NCI-H2107 treated with DMSO at 0.1 percent for 48 hours (cell line): ENCODE data around the gene ARHGEF10L.

Experiments used
- DNase-seq: peaks from one replicate; lab custom pipeline; 2025; ENCODE audit not compliant: unreplicated experiment; lab: John Stamatoyannopoulos, UW

Gene ARHGEF10L

DNA sequence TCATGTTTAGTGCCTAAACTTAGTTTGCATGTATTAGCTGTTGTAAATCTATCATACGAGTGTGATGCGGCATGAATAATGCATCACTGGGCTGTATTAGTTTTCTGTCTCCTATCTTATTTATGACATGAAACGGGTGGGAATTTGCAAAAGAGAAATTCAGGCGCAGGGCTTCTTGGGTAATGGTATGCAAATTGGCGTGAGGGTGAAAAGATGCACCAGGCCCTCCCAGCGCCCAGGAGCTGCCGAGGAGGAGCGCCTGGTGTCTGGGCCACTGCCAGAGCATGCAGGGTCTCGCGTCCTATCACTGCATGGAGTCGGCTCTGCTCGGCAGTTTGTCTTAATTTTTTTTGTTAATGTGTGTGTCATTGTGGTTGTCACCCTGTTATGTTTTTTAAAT is 132.7 kb downstream of the ARHGEF10L start:
- DNase-seq = no peak

DNA sequence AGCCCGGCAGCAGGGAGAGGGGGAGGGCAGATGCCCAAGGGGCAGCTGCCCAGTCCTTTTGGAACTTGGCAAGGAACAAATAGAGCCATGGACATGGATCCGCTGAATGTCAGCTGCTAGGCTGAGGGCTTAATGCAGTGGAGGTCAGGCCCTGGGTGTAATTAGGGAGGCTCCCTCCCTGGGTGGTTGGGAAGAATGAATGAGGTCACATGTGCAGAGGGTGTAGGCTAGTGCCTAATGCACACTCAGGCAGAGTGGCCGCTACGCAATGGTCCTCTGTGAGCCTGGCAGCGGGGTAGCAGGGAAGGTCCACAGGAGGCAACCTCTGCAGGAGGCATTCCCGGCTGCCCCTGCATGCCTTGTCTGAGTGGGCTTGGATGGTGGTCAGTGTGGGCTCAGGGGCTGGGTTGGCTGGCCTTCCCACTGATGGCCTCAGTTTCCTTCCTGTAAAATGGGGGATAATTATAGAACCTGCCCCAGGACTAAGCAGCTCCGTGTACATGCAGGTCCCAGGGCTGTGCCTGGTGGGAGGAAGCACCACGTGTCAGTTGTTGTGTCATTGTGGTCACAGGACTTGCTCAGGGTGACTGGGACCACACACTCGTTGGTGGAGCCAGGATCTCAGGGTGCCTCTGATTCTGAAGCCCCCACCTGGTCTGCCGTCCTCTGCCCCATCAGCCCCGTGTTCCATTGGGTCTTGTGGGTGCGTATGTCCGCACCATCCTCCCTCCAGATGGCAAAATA is 134.0 kb downstream of the ARHGEF10L start:
- DNase-seq = no peak

DNA sequence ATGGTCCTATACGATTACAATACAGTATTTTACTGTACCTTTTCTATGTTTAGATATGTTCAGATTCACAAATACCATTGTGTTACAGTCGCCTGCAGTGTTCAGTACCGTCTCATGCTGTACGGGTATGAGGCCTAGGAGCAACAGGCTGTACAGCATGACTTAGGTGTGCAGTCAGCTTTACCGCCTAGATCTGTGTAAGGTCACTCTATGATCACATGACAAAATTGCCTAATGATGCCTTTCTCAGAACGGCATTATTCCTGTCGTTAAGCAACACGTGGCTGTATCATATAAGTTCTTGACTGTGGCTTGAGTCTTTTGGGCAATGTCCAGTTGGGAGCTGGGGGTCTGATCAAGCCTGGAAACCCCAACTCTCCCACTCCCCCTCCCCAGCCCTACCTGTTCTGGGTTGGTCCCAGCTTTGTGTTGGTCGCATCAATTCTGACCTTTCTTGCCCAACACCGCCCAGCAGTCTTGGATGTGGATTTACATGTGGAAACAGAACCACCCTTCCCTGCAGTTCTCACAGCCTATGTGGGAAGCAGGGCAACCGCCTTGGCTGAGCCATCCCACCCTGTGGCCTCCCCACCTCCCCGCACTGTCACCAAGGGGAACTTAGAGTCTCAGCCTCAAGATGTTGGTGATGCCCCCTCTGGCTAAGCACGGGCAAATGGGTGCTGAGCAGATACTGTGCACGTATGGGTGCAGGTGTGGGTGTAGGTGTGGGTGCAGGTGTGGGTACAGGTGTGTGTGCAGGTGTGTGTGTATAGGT is 135.4 kb downstream of the ARHGEF10L start:
- no peak for DNase-seq

- DNase-seq = no peak
These were observed 136.2 kb downstream of the ARHGEF10L start for GRCh38 chr1:17675744-17676143.

- DNase-seq = no peak
These were observed 137.0 kb downstream of the ARHGEF10L start for GRCh38 chr1:17676387-17677060.

- no peak for DNase-seq
These were observed 138.5 kb downstream of the ARHGEF10L start for GRCh38 chr1:17678011-17678410.

GRCh38 chr1:17679856-17680255 is 140.4 kb downstream of the ARHGEF10L start:
- no peak for DNase-seq

GRCh38 chr1:17680308-17680707 is 140.8 kb downstream of the ARHGEF10L start:
- no peak for DNase-seq

GRCh38 chr1:17682400-17682799 is 142.9 kb downstream of the ARHGEF10L start:
- peak; percentile 24 for DNase-seq

- DNase-seq = no peak
These were observed 144.1 kb downstream of the ARHGEF10L start for GRCh38 chr1:17683598-17683997.

GRCh38 chr1:17684810-17685209 is 145.3 kb downstream of the ARHGEF10L start:
- DNase-seq = no peak

DNA sequence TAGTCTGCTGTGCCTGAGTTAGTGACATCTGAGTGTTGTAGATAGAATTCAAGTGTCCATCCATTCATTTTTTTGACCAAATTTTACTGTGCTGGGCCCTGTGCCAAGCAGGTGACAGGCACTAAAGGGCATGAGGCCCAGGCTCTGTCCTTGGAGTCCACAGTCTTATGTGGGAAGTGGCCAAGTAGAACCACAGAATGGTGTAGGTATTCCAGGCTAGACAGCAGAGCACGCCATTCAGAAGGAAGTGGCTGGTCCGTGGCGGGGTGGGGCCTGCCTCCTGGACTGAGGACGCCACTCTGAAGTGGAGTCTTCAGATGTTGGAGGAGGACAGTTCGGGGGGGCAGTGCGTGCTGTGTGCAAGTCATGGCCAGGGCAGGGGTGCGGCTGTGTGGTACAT is 146.8 kb downstream of the ARHGEF10L start:
- no peak for DNase-seq

- no peak for DNase-seq
These were observed 147.6 kb downstream of the ARHGEF10L start for GRCh38 chr1:17687145-17687544.

GRCh38 chr1:17688217-17688810 is 148.8 kb downstream of the ARHGEF10L start:
- DNase-seq = no peak

DNA sequence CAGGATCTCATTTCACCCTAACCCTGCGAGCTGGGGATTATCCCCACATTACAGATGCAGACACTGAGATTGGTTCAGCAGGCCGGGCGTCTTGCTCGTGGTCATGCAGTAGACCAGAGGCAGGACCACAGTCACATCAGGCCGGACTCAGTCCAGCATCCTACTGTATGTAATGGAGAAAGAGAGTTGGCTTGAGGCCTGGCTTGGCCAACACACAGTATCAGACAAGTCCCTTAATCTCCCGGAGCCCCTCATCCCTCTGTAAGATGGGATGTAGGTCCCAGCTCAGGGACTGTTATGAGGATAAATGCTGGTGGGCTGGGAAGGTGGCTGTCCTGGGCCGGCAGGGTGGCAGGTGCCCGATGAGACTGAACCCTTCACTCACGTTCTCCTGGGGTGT is 149.5 kb downstream of the ARHGEF10L start:
- DNase-seq = no peak

GRCh38 chr1:17690906-17691634 is 151.6 kb downstream of the ARHGEF10L start:
- no peak for DNase-seq

DNA sequence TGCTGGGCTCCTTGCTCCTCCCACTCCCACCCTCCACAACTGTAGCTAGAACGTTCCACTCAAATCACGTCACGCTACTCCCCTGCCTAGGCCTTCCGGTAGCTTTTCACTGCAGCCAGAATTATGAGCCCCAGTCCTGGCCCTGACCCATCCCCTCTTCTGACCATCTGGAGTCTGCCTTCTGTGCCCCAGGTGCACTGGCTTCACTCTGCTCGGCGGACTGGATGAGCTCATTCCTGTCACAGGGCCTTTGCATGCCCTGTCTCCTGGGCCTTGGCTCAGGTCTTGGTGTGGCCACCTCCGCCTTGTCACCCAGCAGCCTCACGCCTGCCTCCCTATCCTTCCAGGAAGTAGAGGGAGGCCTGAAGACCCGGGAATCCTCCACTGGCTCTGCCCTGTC is 153.1 kb downstream of the ARHGEF10L start:
- DNase-seq = no peak

DNA sequence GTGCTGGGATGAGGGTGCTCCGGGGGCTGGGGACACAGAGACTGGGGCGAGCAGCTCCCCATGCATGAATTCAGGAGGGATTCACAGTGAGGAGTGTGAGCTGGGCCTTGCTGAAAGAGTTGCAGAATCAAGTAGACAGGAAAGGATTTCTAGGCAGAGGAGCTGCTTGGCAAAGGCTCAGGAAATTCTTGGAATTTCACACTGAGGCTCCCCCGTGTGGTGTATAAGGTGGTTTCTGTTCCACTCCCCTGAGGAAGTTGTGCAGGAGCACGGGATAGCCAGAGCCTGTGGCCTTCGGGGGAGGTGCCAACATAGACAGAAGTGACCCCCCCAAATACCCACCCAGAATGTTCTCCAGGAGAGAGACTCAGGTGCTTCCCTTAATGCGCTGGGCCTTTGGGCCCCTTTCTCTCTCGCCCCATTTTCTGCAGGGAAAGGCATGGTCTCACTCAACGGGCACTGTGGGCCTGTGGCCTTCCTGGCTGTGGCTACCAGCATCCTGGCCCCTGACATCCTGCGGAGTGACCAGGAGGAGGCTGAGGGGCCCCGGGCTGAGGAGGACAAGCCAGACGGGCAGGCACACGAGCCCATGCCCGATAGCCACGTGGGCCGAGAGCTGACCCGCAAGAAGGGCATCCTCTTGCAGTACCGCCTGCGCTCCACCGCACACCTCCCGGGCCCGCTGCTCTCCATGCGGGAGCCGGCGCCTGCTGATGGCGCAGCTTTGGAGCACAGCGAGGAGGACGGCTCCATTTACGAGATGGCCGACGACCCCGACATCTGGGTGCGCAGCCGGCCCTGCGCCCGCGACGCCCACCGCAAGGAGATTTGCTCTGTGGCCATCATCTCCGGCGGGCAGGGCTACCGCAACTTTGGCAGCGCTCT is 157.2 kb downstream of the ARHGEF10L start:
- DNase-seq = no peak

- no peak for DNase-seq
These were observed 158.0 kb downstream of the ARHGEF10L start for GRCh38 chr1:17697458-17697857.

GRCh38 chr1:17699581-17699980 is 160.1 kb downstream of the ARHGEF10L start:
- no peak for DNase-seq
